SK-N-SH (cell line): Measurements from ENCODE around the gene KIAA0319L.

Experiments
- CHD2 ChIP-seq: fragments of 150-350 bp; IDR thresholded peaks from 2 replicates; pipeline ENCODE4 v1.6.1; 2018; ENCODE audit warnings: low read length; ENCODE audit not compliant: partially characterized antibody
- EP300 ChIP-seq, 2 experiments: IDR thresholded peaks; 2 replicates each; pipeline versions ENCODE4 v1.4.0 to v1.6.1; 2012; ENCODE audit warnings: borderline replicate concordance in 1 of 2, low read depth in 1 of 2, low read length in 1 of 2
- FOXM1 ChIP-seq: IDR thresholded peaks from 2 replicates; pipeline ENCODE4 v1.4.0; 2012; ENCODE audit warnings: low read depth, mild to moderate bottlenecking
- GATA2 ChIP-seq: sonication (generic); formaldehyde crosslinking; IDR thresholded peaks from 2 replicates; pipeline ENCODE4 v1.5.0; 2020; ENCODE audit warnings: mild to moderate bottlenecking, missing genetic modification reagents
- JUND ChIP-seq: IDR thresholded peaks from 2 replicates; pipeline ENCODE4 v1.4.0; 2012
- POLR2AphosphoS5 ChIP-seq: IDR thresholded peaks from 2 replicates; pipeline ENCODE4 v1.6.1; 2012; ENCODE audit warnings: low read depth, low read length
- RAD21 ChIP-seq: IDR thresholded peaks from 2 replicates; pipeline ENCODE4 v1.6.1; 2012; ENCODE audit warnings: mild to moderate bottlenecking, low read length
- RFX5 ChIP-seq: IDR thresholded peaks from 2 replicates; pipeline ENCODE4 v1.6.1; 2012; ENCODE audit warnings: mild to moderate bottlenecking, improper control_type of control experiment, low read length
- SMC3 ChIP-seq: IDR thresholded peaks from 2 replicates; pipeline ENCODE4 v1.6.1; 2012; ENCODE audit warnings: low read depth, low read length, improper control_type of control experiment
- TF ChIP-seq, protein P1 (sequence below): fragments of 200-600 bp; sonication (generic); IDR thresholded peaks from 2 replicates; pipeline ENCODE4 v1.6.1; 2017; ENCODE audit warnings: antibody characterized with exemption, mild to moderate bottlenecking, moderate library complexity
- TF ChIP-seq, protein P2 (sequence below): IDR thresholded peaks from 2 replicates; pipeline ENCODE4 v1.4.0; 2012; ENCODE audit warnings: low read depth, borderline replicate concordance

- TF ChIP-seq, protein P1, sequence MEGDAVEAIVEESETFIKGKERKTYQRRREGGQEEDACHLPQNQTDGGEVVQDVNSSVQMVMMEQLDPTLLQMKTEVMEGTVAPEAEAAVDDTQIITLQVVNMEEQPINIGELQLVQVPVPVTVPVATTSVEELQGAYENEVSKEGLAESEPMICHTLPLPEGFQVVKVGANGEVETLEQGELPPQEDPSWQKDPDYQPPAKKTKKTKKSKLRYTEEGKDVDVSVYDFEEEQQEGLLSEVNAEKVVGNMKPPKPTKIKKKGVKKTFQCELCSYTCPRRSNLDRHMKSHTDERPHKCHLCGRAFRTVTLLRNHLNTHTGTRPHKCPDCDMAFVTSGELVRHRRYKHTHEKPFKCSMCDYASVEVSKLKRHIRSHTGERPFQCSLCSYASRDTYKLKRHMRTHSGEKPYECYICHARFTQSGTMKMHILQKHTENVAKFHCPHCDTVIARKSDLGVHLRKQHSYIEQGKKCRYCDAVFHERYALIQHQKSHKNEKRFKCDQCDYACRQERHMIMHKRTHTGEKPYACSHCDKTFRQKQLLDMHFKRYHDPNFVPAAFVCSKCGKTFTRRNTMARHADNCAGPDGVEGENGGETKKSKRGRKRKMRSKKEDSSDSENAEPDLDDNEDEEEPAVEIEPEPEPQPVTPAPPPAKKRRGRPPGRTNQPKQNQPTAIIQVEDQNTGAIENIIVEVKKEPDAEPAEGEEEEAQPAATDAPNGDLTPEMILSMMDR = no peak
- no peak for TF ChIP-seq EP300 (IDR thresholded peaks at IDR 0.05; ENCODE audit: borderline replicate concordance in 1 of 2, low read depth in 1 of 2, low read length in 1 of 2)
- TF ChIP-seq GATA2 (CRISPR knock-in tag) = no peak
- no peak for TF ChIP-seq RAD21
- no peak for TF ChIP-seq FOXM1
- no peak for TF ChIP-seq CHD2
- no peak for TF ChIP-seq SMC3
- TF ChIP-seq, protein P2, sequence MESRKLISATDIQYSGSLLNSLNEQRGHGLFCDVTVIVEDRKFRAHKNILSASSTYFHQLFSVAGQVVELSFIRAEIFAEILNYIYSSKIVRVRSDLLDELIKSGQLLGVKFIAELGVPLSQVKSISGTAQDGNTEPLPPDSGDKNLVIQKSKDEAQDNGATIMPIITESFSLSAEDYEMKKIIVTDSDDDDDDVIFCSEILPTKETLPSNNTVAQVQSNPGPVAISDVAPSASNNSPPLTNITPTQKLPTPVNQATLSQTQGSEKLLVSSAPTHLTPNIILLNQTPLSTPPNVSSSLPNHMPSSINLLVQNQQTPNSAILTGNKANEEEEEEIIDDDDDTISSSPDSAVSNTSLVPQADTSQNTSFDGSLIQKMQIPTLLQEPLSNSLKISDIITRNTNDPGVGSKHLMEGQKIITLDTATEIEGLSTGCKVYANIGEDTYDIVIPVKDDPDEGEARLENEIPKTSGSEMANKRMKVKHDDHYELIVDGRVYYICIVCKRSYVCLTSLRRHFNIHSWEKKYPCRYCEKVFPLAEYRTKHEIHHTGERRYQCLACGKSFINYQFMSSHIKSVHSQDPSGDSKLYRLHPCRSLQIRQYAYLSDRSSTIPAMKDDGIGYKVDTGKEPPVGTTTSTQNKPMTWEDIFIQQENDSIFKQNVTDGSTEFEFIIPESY = no peak
- no peak for TF ChIP-seq JUND
- no peak for TF ChIP-seq POLR2AphosphoS5
- no peak for TF ChIP-seq RFX5
Measured at GRCh38 chr1:35588197-35588910, 31.2 kb upstream of the KIAA0319L start.
